Measurements from ENCODE around the gene MFSD6. TPM values are rescaled to one million over a fixed set of nuclear protein-coding genes. Genes with fewer than 3 reads are reported as not detected.

The MFSD6 gene
- total and polyA plus RNA-seq, 12 donors: 9.3 to 253 (median 93.4) TPM

DNA sequence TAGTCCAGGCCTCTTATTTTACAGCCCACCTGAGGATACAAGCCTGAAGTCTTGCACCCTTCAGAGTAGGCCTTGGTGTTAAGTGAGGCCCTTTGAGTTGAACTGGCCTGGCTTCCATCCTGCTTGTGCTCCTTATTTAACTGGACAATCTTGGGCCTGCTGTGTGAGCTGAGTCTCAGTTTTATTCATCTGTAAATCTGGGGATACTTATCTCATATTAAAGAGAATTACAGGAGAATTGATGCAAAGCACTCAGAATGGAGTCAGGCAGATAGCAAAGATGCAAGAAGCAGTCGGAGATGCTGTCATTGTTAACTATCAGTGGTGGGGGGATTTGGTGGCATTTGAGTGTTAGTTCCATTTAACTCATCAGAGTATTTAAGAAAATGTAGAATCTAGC, 36.8 kb downstream of the MFSD6 start:
- Histone ChIP-seq H3K27ac (peak overlapping the region in 3 of 5 donors; percentile 6 to 79 (median 41)), H3K9me3 (replicated peaks in 1 of 3) (no peaks in the 10 kb centered on the region), H3K4me3 (no peak overlapping the region), H3K36me3 (replicated peaks in 1 of 2) (no peaks in the 10 kb centered on the region), H3K27me3 (no peaks in the 10 kb centered on the region), H3K4me1 (replicated peaks in 1 of 2) (peaks cover 43 to 78% of the 10 kb centered on the region in 2 donors)
- TF ChIP-seq, protein P1, sequence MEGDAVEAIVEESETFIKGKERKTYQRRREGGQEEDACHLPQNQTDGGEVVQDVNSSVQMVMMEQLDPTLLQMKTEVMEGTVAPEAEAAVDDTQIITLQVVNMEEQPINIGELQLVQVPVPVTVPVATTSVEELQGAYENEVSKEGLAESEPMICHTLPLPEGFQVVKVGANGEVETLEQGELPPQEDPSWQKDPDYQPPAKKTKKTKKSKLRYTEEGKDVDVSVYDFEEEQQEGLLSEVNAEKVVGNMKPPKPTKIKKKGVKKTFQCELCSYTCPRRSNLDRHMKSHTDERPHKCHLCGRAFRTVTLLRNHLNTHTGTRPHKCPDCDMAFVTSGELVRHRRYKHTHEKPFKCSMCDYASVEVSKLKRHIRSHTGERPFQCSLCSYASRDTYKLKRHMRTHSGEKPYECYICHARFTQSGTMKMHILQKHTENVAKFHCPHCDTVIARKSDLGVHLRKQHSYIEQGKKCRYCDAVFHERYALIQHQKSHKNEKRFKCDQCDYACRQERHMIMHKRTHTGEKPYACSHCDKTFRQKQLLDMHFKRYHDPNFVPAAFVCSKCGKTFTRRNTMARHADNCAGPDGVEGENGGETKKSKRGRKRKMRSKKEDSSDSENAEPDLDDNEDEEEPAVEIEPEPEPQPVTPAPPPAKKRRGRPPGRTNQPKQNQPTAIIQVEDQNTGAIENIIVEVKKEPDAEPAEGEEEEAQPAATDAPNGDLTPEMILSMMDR (IDR thresholded peaks at IDR 0.05): no peak
- no peak for TF ChIP-seq POLR2A (IDR thresholded peaks at IDR 0.05)
- intact Hi-C loops (cut with DNase I): no loop called here
- DNase-seq: no peak
- 72 to 82% (median 79%) methylated on average over 1 of the region's 1 CpG for WGBS, 4 donors

DNA sequence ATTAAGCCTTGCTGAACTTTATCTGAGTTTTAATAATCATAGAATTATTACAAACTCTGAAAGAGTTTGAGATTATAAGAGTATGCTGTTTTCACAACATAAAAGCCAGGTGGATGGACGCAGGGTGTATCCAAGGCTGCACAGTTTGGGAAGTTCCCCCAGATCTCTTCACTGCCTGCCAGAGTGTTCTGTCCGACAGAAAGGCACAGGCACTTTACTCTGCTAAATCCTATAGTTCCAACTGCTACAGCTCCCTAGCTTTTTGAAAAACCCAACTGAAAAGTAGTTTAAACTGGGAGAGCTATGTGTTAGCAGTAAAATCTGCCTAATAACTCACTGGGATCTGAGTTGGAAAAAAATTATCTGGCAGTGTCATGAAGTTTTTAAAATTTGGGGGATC, 38.0 kb downstream of the MFSD6 start:
- WGBS, 4 donors: 46 to 64% (median 55%) methylated on average over 2 of the region's 2 CpGs
- intact Hi-C loops (cut with DNase I): no loop called here
- DNase-seq: no peak
- Histone ChIP-seq H3K27ac (peak overlapping the region; percentile 11 to 79 (median 52)), H3K4me1 (replicated peaks in 1 of 2) (peaks cover 37 to 68% of the 10 kb centered on the region in 2 donors), H3K36me3 (replicated peaks in 1 of 2) (no peaks in the 10 kb centered on the region), H3K27me3 (no peaks in the 10 kb centered on the region), H3K9me3 (replicated peaks in 1 of 3) (no peaks in the 10 kb centered on the region), H3K4me3 (no peak overlapping the region)
- TF ChIP-seq, protein P1 (IDR thresholded peaks at IDR 0.05): no peak
- no peak for TF ChIP-seq POLR2A (IDR thresholded peaks at IDR 0.05)

DNA sequence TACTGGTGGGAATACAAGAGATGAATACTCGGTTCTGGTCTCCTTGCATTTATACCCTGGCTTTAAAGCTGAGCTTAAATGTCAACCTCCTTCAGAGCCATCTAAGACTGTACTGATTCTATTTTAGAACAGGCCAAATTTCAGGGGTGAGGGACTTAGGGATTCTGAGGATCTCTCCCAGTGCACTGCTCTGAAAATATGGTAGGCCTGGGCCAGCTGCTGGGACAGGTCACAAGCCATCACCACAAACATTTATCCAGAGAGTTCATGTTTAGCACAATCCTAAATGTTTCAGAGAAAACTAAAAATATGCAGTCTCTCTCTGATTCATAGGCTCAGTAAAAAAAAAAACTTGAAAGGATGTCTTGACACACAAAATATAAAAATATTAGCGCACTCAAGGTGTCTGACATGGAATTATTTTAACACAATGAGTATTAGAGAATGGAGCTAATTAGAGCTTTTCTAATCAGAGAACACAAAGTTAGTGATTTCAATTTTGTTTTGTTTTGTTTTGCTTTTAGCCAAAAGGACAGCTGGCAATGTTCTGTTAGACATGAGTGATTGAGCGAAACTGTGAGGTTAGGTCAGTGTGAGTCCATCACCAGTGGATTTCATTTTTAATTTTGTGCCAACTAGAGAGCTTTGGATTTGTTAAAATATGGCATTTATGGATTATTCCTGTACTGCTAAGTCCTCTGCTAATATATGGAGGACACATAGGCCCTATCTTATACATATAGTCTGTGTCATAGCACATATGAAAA, 38.8 kb downstream of the MFSD6 start:
- Histone ChIP-seq H3K4me3 (no peak overlapping the region), H3K27me3 (no peaks in the 10 kb centered on the region), H3K27ac (peak overlapping the region in 4 of 5 donors; percentile 37 to 79 (median 62)), H3K36me3 (replicated peaks in 1 of 2) (no peaks in the 10 kb centered on the region), H3K4me1 (replicated peaks in 1 of 2) (peaks cover 38 to 69% of the 10 kb centered on the region in 2 donors), H3K9me3 (replicated peaks in 1 of 3) (no peaks in the 10 kb centered on the region)
- DNase-seq: peak in 1 of 7 donors; percentile 32
- 65 to 72% (median 66%) methylated on average over 3 of the region's 3 CpGs for WGBS, 4 donors
- intact Hi-C loops (cut with DNase I): no loop called here
- TF ChIP-seq, protein P1 (IDR thresholded peaks at IDR 0.05): no peak
- no peak for TF ChIP-seq POLR2A (IDR thresholded peaks at IDR 0.05)

DNA sequence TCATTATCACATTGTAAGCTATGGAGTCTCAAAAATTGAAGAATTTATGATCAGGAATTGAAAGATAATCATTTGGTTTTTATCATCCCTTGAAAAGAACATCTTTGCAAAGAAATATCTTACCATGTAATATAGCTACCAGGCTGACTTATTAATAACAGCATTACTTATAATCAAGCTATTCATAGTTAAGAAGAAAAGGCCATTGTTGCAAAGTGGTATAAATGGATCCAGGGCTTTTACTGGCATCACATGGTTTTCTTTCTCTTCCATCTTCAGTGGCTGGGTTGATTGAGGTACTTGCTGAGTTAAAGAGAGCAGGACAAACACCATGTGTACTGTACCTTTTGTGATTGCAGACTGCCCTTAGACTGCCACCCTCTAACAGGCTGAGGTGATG, 39.6 kb downstream of the MFSD6 start:
- DNase-seq: no peak
- Histone ChIP-seq H3K4me3 (no peak overlapping the region), H3K4me1 (replicated peaks in 1 of 2) (peaks cover 46 to 66% of the 10 kb centered on the region in 2 donors), H3K27me3 (no peaks in the 10 kb centered on the region), H3K27ac (no peak overlapping the region), H3K36me3 (replicated peaks in 1 of 2) (no peaks in the 10 kb centered on the region), H3K9me3 (replicated peaks in 1 of 3) (no peaks in the 10 kb centered on the region)
- intact Hi-C loops (cut with DNase I): no loop called here
- TF ChIP-seq POLR2A (IDR thresholded peaks at IDR 0.05): no peak
- TF ChIP-seq, protein P1 (IDR thresholded peaks at IDR 0.05): no peak
